ENCODE measurements around the gene HES5. TPM values are rescaled to one million over a fixed set of nuclear protein-coding genes. Genes with fewer than 3 reads are reported as not detected.
"Not testable (repeated sequence)": the region's sequence is repeated elsewhere in the genome, so short reads cannot be mapped to it uniquely, and the experiment has no call there.

The HES5 gene
- total RNA-seq, 1 donor from 2014 or later, result not detected

DNA sequence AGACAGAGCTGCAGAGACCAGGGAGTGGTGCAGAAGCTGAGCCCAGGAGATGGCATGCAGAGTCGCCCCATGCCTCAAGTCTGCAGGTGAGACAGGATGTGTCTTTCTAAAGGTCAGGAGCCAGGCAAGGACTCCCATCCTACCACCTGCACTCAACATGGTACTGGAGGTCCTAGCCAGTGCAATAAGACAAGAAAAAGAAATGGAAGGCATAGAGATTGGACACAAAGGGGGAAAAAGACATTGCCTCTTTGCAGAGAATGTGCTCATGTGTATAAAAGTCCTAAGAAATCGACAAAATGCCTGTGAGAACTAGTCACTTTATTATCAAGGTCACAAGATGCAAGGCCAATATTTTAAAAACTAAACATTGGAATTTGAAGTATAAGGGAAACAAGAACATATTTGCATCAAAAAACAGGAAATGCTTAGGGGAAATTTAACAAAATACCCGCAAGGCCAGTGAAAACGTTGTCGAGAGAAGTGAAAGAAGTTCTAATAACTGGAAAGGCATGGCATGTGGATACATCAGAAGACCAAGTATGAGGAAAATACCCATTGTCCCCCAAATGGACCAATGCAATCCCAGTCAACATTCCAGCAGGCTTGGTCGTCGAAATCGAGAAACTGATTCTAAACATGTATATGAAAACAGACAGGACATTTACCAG is 43.3 kb upstream of the HES5 start:
- no peak for DNase-seq (ENCODE audit: low spot score in 2 of 2, unreplicated experiment in 2 of 2)
- Mint-ChIP-seq H3K36me3 (no peaks in the 10 kb centered on the region), H3K27ac (no peak overlapping the region), H3K4me3 (no peak overlapping the region), H3K4me1 (peaks cover 5% of the 10 kb centered on the region), H3K27me3 (ENCODE audit: low read depth) (peaks cover 11% of the 10 kb centered on the region), H3K9me3 (peaks cover 14% of the 10 kb centered on the region)
- TF ChIP-seq, protein P1, sequence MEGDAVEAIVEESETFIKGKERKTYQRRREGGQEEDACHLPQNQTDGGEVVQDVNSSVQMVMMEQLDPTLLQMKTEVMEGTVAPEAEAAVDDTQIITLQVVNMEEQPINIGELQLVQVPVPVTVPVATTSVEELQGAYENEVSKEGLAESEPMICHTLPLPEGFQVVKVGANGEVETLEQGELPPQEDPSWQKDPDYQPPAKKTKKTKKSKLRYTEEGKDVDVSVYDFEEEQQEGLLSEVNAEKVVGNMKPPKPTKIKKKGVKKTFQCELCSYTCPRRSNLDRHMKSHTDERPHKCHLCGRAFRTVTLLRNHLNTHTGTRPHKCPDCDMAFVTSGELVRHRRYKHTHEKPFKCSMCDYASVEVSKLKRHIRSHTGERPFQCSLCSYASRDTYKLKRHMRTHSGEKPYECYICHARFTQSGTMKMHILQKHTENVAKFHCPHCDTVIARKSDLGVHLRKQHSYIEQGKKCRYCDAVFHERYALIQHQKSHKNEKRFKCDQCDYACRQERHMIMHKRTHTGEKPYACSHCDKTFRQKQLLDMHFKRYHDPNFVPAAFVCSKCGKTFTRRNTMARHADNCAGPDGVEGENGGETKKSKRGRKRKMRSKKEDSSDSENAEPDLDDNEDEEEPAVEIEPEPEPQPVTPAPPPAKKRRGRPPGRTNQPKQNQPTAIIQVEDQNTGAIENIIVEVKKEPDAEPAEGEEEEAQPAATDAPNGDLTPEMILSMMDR (IDR thresholded peaks at IDR 0.05; ENCODE audit: unreplicated experiment), result no peak

DNA sequence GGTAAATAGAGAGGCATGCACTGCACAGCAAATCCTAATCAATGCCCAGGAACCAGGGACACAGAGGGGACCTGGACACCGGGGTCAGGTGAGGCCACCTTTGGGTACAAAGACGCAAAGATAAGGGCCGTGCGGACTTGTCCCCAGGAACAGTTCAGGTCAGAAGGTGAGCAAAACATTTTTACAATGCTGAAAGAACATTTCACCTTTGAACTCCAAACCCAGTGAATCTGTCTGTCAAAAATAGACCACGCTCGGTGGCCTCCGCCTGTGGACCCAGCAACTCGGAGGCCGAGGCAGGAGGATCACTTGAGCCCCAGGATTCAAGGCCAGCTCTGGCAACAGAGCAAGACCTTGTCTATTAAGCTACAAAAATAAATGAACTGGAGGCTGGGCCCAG is 41.3 kb upstream of the HES5 start:
- H3K9me3 Mint-ChIP-seq, result peaks cover 14% of the 10 kb centered on the region
- H3K27me3 Mint-ChIP-seq (ENCODE audit: low read depth), result peaks cover 11% of the 10 kb centered on the region
- TF ChIP-seq, protein P1 (IDR thresholded peaks at IDR 0.05; ENCODE audit: unreplicated experiment), result no peak
- H3K36me3 Mint-ChIP-seq, result no peaks in the 10 kb centered on the region
- H3K27ac Mint-ChIP-seq, result no peak overlapping the region
- H3K4me3 Mint-ChIP-seq, result no peak overlapping the region
- no peak for DNase-seq (ENCODE audit: low spot score in 2 of 2, unreplicated experiment in 2 of 2)
- no peaks in the 10 kb centered on the region for H3K4me1 Mint-ChIP-seq

DNA sequence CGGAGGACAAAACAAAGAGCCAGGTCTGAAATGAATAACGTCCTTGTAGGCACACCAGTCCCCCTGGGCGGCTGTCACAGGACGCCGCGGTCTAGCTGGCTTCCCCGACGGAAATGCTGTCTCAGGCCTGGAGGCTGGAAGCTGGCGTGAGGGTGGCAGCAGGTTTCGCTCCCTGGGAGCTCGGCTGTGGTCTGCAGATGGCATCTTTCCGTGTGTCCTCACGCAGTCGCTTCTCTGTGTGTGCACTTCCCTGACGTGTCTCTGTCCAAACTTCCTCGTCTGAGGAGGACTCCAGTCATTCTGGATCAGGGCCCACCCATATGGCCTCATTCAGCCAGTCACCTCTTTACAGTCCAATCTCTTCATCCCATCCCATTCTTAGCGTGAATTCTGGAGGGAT is 40.3 kb upstream of the HES5 start:
- H3K36me3 Mint-ChIP-seq, result no peaks in the 10 kb centered on the region
- H3K4me3 Mint-ChIP-seq, result no peak overlapping the region
- TF ChIP-seq, protein P1 (IDR thresholded peaks at IDR 0.05; ENCODE audit: unreplicated experiment), result no peak
- DNase-seq (ENCODE audit: low spot score in 2 of 2, unreplicated experiment in 2 of 2), result no peak
- no peak overlapping the region for H3K27ac Mint-ChIP-seq
- H3K27me3 Mint-ChIP-seq (ENCODE audit: low read depth), result peaks cover 14% of the 10 kb centered on the region
- peaks cover 14% of the 10 kb centered on the region for H3K9me3 Mint-ChIP-seq
- H3K4me1 Mint-ChIP-seq, result no peaks in the 10 kb centered on the region

DNA sequence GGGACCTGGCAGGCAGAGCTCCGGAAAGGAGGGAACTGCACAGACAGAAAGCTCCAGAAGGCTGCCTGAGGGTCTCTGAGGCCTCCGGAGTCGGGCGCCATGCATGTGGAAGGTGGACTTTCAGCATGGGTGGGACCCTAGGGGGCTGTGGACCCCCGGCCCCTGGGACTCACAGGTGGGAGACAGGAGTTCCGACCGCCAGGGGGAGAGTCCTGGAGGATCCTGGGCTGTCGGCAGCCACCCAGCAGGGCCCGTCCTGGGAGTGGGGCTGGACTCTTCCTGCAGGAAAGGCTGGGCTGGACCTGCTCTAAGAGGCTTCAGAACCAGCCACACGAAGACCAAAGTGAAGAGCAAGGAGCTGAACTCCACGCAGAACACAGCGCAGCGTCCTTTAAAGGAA is 39.6 kb upstream of the HES5 start:
- H3K4me1 Mint-ChIP-seq; H3K27ac Mint-ChIP-seq; H3K4me3 Mint-ChIP-seq; DNase-seq (ENCODE audit: low spot score in 2 of 2, unreplicated experiment in 2 of 2); H3K36me3 Mint-ChIP-seq: not testable (repeated sequence)
- peaks cover 14% of the 10 kb centered on the region for H3K9me3 Mint-ChIP-seq
- peaks cover 14% of the 10 kb centered on the region for H3K27me3 Mint-ChIP-seq (ENCODE audit: low read depth)

DNA sequence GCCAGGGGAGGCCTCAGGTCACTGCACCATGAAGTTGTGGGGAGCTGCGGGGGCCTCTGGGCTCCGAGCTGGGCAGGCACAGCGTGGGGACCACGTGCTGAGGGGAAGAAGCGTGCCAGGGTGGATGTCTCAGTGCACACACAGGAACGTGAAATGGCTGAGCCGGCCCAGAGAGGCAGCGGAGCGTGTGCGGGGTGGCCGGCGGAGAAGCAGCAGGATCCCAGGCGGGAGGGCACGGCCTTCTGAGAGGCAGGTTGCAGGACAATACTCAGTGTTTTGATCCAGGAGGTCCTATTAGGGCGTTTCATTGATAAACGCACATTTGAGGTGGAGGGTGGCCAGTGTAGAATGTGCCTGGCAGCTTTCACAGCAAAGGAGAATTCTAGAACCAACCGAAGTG is 39.0 kb upstream of the HES5 start:
- no peaks in the 10 kb centered on the region for H3K4me1 Mint-ChIP-seq
- H3K9me3 Mint-ChIP-seq, result peaks cover 13% of the 10 kb centered on the region
- TF ChIP-seq, protein P1 (IDR thresholded peaks at IDR 0.05; ENCODE audit: unreplicated experiment), result no peak
- no peak overlapping the region for H3K4me3 Mint-ChIP-seq
- peaks cover 11% of the 10 kb centered on the region for H3K27me3 Mint-ChIP-seq (ENCODE audit: low read depth)
- H3K27ac Mint-ChIP-seq, result no peak overlapping the region
- DNase-seq (ENCODE audit: low spot score in 2 of 2, unreplicated experiment in 2 of 2), result no peak
- no peaks in the 10 kb centered on the region for H3K36me3 Mint-ChIP-seq

DNA sequence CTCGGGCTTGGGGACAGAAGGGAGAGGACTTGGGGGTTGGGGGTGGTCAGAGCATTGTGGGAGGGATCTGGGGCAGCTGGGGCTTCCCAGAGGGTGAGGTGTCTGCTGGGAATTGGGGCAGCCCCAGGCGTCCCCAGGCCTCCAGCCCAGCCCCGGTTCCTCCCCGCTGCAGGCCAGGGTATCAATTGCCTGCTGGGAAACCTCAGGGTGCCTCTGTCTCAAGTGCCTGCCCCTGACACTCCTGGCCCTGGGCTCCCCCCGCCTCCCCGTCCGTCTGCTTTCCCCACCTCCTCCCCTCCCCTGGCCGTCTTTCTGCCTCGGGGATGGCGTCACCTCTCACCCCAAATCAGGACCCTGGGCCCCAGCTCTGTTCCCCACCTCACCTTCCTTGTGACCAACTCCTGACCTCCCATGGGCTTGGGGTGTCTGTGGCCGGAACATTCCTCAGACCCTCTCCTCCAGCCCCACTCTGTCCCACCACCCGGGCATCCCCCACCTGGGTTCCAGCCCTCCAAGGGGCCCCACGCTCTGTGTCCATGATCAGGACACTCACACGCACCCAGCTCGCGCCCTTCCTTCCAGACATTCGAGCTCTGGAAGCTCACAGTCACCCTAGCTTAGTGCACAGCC is 38.2 kb upstream of the HES5 start:
- H3K4me3 Mint-ChIP-seq; H3K9me3 Mint-ChIP-seq; H3K27ac Mint-ChIP-seq; H3K4me1 Mint-ChIP-seq; DNase-seq (ENCODE audit: low spot score in 2 of 2, unreplicated experiment in 2 of 2); H3K36me3 Mint-ChIP-seq: not testable (repeated sequence)
- H3K27me3 Mint-ChIP-seq (ENCODE audit: low read depth), result peaks cover 11% of the 10 kb centered on the region
